GM12872 (cell line): Measurements from ENCODE around the gene METRNL.

ENCODE experiments used
- TF ChIP-seq, protein P1 (sequence below): IDR thresholded peaks from 3 replicates; pipeline ENCODE4 v1.5.1; 2011; ENCODE audit warnings: low read depth, mild to moderate bottlenecking, low read length, moderate library complexity; ENCODE audit not compliant: insufficient read depth

METRNL gene

DNA sequence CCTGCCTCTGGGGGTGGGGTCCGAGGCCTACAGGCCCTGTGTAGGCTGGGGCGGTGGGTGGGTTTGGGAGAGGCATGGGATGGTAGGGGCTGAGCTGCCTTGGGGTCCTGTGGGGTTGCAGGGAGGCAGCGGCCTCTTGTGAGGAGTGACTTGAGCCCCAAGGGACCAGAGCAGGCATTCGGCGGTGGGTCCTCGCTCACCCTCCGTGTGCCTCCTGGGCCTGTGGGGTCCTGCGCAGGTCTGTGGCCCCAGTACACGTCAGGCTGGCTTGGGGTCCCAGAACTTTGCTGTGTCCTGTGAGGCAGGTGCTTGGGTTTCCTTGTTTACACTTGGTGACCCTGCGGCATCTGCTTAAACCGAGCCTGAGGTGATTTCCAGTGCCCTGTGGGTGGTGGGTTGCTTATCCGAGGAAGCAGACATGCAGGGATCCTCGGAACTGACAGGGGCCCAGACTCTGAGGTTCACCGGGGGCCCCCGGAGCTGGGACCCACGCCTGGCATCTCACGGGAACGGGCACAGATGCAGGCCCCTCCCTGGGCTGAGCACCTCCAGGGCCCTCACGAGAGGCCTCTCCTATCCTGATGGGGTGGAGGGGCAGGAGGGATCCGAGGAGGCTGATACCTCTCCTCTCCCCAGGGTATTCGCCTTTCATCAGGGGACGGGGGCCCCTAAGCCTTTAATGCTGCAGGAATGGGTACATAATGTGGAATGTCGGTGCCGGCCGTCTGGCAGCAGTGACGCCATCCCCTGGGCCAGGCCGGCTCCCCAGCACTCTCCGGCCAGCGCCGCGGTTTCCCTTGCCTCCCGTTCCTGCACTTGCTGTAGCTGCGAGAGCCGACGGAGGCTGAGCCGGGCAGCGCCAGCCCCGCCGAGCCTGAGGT is 7.7 kb downstream of the METRNL start:
- TF ChIP-seq, protein P1, sequence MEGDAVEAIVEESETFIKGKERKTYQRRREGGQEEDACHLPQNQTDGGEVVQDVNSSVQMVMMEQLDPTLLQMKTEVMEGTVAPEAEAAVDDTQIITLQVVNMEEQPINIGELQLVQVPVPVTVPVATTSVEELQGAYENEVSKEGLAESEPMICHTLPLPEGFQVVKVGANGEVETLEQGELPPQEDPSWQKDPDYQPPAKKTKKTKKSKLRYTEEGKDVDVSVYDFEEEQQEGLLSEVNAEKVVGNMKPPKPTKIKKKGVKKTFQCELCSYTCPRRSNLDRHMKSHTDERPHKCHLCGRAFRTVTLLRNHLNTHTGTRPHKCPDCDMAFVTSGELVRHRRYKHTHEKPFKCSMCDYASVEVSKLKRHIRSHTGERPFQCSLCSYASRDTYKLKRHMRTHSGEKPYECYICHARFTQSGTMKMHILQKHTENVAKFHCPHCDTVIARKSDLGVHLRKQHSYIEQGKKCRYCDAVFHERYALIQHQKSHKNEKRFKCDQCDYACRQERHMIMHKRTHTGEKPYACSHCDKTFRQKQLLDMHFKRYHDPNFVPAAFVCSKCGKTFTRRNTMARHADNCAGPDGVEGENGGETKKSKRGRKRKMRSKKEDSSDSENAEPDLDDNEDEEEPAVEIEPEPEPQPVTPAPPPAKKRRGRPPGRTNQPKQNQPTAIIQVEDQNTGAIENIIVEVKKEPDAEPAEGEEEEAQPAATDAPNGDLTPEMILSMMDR: no peak

DNA sequence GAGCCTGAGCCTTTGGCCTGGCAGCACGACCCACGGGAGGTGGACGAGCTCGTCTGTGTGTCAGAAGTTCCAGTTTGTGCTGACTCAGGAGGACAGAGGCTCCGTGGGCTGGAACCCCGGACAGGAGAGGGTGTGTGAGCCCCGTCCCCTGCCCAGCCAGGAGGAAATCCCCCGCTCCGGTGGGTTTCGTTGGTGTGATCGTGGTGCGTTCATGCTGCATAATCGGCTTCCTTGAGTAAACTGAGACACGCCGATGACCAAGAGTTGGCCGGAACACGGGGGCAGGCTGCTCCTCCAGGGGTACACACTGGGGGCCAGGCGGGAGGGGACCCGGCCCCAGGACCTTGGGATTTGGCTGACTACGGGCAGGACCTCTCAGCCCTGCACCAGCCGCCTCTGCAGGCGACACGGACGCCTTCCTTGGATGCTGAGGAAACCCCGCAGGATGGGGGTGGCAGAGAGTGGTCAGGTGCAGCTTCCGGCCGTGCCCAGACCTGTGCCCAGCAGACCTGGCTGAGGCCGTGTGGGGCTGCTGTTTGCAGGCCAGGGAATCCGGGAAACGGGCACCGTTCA is 8.5 kb downstream of the METRNL start:
- TF ChIP-seq, protein P1: no peak

DNA sequence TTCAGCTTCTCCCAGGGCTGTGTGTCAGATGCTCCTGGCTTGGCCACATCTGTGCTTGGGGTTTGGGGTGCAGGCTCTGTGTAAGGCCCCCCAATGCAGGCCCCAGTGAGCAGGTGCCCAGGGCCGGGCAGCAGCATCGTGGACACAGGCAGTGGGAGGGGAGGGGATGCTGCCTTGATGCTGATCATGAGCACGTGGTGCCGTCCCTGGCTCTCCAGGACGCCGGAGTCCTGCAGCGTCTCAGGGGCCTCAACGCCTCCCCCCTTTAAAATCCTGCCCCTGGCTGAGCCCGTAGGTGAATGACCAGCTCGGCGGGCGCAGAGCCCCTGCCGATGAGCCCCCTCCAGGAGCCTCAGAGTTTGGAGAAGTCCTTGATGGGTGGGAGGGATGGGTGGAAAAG is 9.0 kb downstream of the METRNL start:
- TF ChIP-seq, protein P1: no peak

DNA sequence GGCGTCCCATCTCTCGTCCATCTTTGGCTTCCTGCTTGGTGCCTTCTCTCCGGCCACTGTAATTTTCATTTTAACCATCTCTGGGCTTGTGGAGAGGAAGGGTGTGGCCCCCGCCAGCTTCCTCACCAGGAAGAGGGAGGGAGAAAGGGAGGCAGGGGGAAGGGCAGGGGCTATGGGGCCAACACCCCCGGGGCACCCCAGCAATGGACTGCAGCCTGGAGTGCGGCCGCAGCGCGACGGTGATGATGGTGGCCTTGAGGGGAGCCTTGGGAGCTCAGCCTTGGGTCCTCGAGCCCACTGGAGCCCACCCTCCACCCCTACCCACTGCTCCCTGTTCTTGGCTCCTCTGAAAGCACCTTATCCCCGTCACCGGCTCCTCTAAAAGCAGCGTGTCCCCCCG is 9.5 kb downstream of the METRNL start:
- TF ChIP-seq, protein P1: no peak

DNA sequence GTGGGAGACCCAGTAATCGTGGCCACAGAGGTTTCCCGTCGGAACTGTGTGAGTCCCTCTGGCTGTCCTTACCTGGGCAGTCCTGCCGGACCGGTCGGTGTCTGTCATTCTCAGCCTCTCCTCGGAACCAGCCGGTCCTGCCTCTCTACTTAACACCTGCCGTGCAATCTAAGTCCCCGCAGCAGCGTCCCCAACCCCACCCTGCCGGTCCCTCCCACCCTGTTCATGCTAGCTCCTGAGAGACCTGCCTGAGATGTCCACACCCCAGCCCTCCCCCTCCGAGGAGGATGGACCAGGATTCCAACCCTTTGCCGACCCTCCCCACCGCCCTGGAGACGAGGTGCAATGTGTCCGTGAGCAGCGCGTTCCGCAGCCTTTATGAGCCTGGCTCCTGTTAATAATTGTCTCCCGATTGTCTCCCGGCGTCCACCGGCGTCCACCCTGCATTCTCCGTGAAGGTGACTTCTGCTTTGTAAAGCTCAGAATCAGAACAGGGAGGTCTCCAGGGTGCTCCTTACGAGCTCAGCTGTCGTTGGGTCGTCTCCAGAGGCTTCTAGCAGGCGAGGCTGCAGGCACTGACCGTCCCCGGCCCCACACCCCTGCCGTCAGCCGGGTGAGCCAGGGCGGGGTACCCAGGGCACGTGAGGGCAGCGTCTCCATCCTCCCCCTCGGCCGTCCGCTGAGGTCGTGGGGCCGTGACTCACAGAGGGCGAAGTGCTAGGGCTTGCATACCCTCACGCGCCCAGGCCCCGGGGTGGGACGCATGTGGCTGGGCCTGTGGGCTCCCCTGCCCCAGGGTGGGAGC is 10.1 kb downstream of the METRNL start:
- TF ChIP-seq, protein P1: no peak

DNA sequence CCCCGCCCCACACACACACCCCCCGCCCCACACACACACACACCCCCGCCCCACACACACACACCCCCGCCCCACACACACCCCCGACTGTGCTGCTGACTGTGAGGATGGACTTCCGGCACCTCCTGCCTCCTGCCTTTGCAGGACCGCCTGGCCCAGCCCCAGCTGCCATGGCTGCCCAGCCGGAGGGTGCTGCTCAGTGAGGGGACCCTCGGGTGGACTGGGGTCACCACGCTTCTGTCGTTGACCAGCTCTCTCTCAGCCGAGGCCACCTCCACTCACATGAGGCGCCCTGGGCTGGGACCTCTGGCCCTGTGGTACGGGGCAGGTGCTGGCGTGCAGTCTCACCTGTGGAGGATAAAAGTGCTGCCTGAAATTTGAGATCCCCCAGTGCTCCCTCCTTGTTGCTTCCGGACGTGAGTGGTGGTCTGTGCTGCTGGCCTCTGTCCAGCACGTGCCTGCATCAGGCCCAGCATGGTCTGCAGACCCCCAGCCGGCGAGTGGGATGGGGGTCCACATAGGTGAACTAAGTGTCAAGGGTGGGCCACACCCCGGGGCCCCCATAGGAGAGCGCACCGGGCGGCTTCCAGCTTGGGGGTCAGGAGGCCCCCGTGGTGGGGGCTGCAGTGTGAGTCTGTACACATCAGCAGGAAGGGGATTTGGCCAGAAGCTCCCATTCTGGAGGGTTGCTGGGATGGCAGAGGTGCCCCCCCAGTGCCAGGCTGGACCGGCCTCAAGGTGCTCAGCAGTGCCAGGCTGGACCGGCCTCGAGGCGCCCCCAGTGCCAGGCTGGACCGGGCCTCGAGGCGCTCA is 11.2 kb downstream of the METRNL start:
- TF ChIP-seq, protein P1: no peak
